LoVo (cell line): ENCODE data around the gene SENP1.
A peak's percentile ranks its signal among the peaks of the same experiment; 100 is the strongest.

Experiments
- DNase-seq: peaks from one replicate; pipeline ENCODE4 v3.0.0-alpha.2; 2016; ENCODE audit warnings: low spot score

SENP1 gene

DNA sequence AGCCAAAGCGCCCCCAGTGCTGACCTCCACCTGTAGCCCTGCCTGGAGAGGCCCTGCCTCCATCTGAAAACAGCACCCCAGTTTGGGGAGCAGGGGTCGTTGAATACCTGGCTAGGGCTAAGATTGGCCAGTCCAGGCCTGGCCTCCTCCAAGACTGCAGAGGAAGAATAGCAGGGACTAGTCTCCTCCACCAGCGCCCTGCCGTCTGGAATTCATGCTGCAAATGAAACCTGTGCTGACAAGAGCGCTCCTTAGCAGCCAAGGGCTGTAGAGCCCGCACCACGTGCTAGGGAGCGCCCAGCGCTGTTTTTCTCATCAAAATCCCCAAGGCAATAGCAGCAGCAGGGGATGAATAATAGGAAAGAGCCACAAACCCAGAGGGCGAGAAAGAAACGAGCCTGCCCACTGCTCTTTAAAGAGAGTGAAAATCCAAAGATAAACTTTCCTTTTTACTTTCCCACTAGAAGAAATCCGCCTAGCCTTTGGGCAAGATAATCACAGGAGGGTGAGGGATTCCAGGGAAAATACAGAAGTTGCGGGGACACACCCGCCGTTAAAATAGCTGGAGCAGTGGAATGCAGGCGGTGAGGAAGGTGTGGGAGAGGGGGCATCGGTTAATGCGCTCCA, 104.9 kb downstream of the SENP1 start:
- DNase-seq = peak; percentile 28

DNA sequence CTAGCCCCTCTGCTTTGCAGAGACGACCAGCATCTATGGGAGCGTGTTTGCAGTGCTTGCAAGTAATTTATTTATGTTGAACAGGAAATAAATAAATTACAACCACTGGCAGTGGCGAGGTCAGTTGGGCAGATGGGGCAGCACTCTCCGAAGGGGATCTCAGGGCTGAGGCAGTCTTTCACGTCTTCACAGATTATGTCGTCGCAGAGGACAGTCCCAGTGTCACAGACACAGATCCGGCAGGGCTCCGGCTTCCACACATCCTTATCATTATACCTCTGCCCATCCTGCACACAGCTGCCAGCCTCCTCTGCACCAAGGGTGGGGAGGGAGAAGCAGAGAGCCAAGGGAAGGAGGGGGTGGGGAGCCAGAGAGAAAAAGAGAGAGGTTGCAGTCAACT, 106.1 kb downstream of the SENP1 start:
- no peak for DNase-seq

DNA sequence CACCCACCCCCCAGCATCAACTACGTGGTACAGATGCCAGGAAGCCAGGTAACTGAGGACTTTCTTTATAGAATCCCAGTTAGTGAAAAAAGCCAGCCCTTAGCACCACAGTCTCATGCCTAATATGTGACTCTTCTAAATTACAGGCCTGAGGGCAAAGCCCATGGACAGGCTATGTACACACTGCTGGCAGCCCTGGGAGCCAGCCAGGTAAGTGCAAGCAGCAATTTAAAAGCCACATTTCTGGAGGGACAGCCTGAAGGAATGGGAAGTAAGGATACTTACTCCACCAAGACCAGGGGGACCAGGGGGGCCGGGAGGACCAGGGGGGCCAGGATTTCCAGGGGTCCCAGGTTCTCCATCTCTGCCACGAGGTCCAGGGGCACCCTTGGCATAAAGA, 108.6 kb downstream of the SENP1 start:
- DNase-seq = no peak

DNA sequence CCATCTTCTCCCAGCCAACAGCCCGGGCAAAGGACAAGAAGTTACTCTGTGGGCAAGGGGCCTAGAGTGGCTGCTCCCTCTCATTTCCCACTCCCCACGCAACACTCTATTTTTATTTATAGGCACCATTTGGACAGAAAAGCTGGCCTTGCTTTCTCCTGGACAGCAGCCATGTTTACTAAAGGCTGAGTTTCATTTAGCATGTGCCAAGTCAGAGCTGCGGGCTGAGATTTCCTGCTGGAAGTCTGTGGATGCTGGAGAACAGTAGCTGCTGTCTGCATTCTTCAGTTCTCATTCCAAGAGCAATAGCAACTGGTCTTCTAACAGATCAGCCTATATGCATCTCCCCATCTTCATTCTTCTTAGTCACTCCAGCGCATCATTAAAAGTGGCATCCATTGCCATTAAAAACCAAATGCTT, 109.9 kb downstream of the SENP1 start:
- no peak for DNase-seq

DNA sequence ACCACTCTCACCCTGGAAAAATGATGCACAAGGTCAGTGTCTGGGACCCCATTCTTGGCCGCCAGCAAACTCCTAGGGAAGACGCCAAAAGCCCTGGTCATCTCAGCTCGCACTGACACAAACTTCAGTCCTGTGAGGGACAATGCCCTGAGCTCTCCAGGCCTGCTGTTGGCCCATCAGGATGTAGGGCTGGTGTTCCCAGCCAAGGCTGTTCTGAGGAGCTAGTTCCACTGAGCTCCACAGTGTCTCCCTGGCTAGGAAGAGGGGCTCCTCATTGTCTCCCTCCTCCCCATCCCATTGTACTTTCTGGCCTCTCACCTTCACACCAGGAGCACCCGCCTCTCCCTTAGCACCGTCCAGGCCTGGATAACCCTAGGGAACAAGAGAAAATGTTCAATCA, 112.4 kb downstream of the SENP1 start:
- no peak for DNase-seq
